Uterus (tissue), 4 donors: ENCODE measurements around the gene TUBG2. TPM values are rescaled to one million over a fixed set of nuclear protein-coding genes. Genes with fewer than 3 reads are reported as not detected.

ENCODE experiments used
- DNase-seq, 2 donors: peaks; one replicate each; pipeline ENCODE4 v3.0.0-alpha.2; 2019 to 2020
- H3K27ac ChIP-seq, 2 donors: fragments of 200-600 bp; sonication (generic); 1 replicate in 1 of 2; 2 replicates in 1 of 2; pipeline ENCODE4 v1.5.1; 2016 to 2018
- H3K27me3 ChIP-seq, 2 donors: fragments of 200-600 bp; sonication (generic); one replicate each; pipeline ENCODE4 v1.5.1; 2018 to 2019; ENCODE audit warnings: control low read depth in 1 of 2
- H3K36me3 ChIP-seq, 2 donors: fragments of 200-600 bp; sonication (generic); one replicate each; pipeline ENCODE4 v1.5.1; 2019; ENCODE audit warnings: control low read depth in 1 of 2
- H3K4me1 ChIP-seq, 2 donors: fragments of 200-600 bp; sonication (generic); one replicate each; pipeline ENCODE4 v1.5.1; 2018 to 2019; ENCODE audit warnings: control low read depth in 1 of 2
- H3K4me3 ChIP-seq, 2 donors: fragments of 200-600 bp; sonication (generic); 1 replicate in 1 of 2; 2 replicates in 1 of 2; pipeline ENCODE4 v1.5.1; 2018 to 2019; ENCODE audit warnings: mild to moderate bottlenecking in 1 of 2
- H3K9me3 ChIP-seq, 2 donors: fragments of 200-600 bp; sonication (generic); one replicate each; pipeline ENCODE4 v1.5.1; 2019; ENCODE audit warnings: control low read depth in 1 of 2
- POLR2A ChIP-seq, 2 donors: fragments of 450-650 bp; IDR thresholded peaks; one replicate each; pipeline ENCODE4 v1.6.1; 2016; ENCODE audit warnings: antibody characterized with exemption in 2 of 2, mild to moderate bottlenecking in 1 of 2, moderate library complexity in 1 of 2
- intact Hi-C: fragments of 100-400 bp; cut with DNase I; formaldehyde crosslinking; loops from one replicate; pipeline ENCODE4 v1.15.1; 2023; ENCODE audit warnings: low total_unique reads
- microRNA-seq: library from miRNA; unstranded; fragments of <30 nt; microRNA quantifications from one replicate; pipeline ENCODE4, GENCODE V29; 2016; ENCODE audit warnings: borderline microRNAs expressed, borderline replicate concordance
- small RNA-seq: library from RNA; depleted of rRNA; stranded (forward); fragments of <200 nt; gene quantifications from one replicate; pipeline ENCODE3, GENCODE V24; 2016
- total RNA-seq, 4 donors: library from RNA; depleted of rRNA in 3 of 4; stranded (reverse); fragments of >200 nt in 3 of 4; gene quantifications; one replicate each; pipeline versions ENCODE4 v1.1.0 to v1.2.4, GENCODE V29; 2014 to 2023
- TF ChIP-seq, protein P1 (sequence below), 4 experiments: fragments of 200-600 bp in 2 of 4; fragments of 450-650 bp in 2 of 4; sonication (generic) in 2 of 4; IDR thresholded peaks; one replicate each; pipeline ENCODE4 v1.5.1; 2016 to 2019; ENCODE audit warnings: antibody characterized with exemption in 4 of 4, mild to moderate bottlenecking in 2 of 4, moderate library complexity in 1 of 4
- donor health status: DM: yes; HTN: yes; CAD: no.

TUBG2 gene
- total RNA-seq, 4 donors from 2014 or later, result 9.7 to 60.7 (median 27.6) TPM

GRCh38 chr17:42704490-42704836 lies 45.4 kb downstream of the TUBG2 start:
- no peak for DNase-seq
- H3K4me1 ChIP-seq, result peaks cover 0 to 4% of the 10 kb centered on the region in 2 donors
- no peak overlapping the region for H3K27ac ChIP-seq
- H3K36me3 ChIP-seq, result no peaks in the 10 kb centered on the region
- no peaks in the 10 kb centered on the region for H3K9me3 ChIP-seq
- H3K27me3 ChIP-seq, result no peaks in the 10 kb centered on the region
- no peak overlapping the region for H3K4me3 ChIP-seq
- TF ChIP-seq POLR2A (IDR thresholded peaks at IDR 0.05), result no peak
- intact Hi-C loops, result no loop called here

DNA sequence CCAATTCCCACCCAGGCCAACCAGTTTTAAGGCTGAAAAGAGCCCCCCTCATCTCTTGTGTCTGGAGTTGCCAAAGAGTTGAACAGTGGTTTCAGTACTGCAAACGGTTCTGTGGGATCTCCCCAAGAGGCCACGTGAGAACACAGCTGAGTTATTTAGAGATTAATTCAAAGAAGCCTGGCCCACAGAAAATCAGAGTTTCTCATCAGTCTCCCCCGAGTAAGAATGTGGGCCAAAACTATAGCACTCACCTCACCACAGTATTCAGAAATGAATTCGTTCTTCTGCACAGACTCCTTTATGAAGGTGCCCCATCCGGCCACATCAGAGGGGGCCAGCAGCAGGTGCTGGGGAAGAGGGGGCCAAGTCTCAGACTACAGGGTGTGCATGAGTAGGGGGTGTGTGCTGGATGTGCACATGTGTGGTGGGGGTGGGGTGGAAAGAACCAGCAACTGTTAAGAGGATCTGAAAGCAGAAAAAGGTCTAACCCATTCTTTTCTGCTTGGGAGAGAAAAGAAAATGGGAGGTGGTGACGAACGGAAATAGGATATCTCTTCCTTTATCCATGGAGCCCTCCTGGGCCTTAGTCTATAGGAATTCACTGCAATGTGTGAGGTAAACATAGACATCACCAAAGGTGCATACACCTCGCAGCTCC lies 45.9 kb downstream of the TUBG2 start:
- Histone ChIP-seq H3K4me3 (no peak overlapping the region), H3K27ac (no peak overlapping the region), H3K36me3 (no peaks in the 10 kb centered on the region), H3K4me1 (no peaks in the 10 kb centered on the region), H3K27me3 (no peaks in the 10 kb centered on the region), H3K9me3 (no peaks in the 10 kb centered on the region)
- no peak for DNase-seq
- no peak for TF ChIP-seq POLR2A (IDR thresholded peaks at IDR 0.05)
- TF ChIP-seq, protein P1, sequence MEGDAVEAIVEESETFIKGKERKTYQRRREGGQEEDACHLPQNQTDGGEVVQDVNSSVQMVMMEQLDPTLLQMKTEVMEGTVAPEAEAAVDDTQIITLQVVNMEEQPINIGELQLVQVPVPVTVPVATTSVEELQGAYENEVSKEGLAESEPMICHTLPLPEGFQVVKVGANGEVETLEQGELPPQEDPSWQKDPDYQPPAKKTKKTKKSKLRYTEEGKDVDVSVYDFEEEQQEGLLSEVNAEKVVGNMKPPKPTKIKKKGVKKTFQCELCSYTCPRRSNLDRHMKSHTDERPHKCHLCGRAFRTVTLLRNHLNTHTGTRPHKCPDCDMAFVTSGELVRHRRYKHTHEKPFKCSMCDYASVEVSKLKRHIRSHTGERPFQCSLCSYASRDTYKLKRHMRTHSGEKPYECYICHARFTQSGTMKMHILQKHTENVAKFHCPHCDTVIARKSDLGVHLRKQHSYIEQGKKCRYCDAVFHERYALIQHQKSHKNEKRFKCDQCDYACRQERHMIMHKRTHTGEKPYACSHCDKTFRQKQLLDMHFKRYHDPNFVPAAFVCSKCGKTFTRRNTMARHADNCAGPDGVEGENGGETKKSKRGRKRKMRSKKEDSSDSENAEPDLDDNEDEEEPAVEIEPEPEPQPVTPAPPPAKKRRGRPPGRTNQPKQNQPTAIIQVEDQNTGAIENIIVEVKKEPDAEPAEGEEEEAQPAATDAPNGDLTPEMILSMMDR (IDR thresholded peaks at IDR 0.05), result no peak
- intact Hi-C loops, result no loop called here

GRCh38 chr17:42706732-42707131 lies 47.6 kb downstream of the TUBG2 start:
- Histone ChIP-seq H3K4me1 (no peaks in the 10 kb centered on the region), H3K36me3 (no peaks in the 10 kb centered on the region), H3K4me3 (no peak overlapping the region), H3K9me3 (no peaks in the 10 kb centered on the region), H3K27ac (no peak overlapping the region), H3K27me3 (no peaks in the 10 kb centered on the region)
- no peak for DNase-seq
- intact Hi-C loops, result no loop called here
- no peak for TF ChIP-seq POLR2A (IDR thresholded peaks at IDR 0.05)
- TF ChIP-seq, protein P1 (IDR thresholded peaks at IDR 0.05), result no peak

- Histone ChIP-seq H3K27ac (no peak overlapping the region), H3K36me3 (no peaks in the 10 kb centered on the region), H3K4me3 (no peak overlapping the region), H3K27me3 (no peaks in the 10 kb centered on the region), H3K4me1 (no peaks in the 10 kb centered on the region), H3K9me3 (no peaks in the 10 kb centered on the region)
- DNase-seq, result no peak
- intact Hi-C loops, result no loop called here
- no peak for TF ChIP-seq POLR2A (IDR thresholded peaks at IDR 0.05)
- TF ChIP-seq, protein P1 (IDR thresholded peaks at IDR 0.05), result no peak
Observed at GRCh38 chr17:42708588-42708987, 49.5 kb downstream of the TUBG2 start.

DNA sequence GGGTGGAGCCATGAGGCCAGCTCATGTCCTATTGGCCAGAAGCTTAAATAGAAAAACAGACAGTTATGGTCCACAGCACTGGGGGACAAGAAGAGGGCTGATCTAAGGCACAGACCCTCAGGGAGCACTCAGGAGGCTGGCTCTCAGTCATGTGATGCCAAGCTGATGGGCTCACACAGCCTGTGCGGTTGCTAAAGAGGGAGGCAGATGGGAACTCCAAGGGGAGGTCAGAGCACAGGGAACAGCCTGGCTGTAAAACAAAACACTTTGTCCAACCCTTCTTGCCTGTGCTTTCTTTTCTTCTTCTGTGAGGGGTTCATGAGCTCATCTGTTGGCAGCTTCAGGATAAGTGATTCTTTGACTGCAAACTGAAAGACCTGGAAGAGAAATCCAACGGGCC lies 50.5 kb downstream of the TUBG2 start:
- H3K36me3 ChIP-seq, result no peaks in the 10 kb centered on the region
- no peaks in the 10 kb centered on the region for H3K4me1 ChIP-seq
- intact Hi-C loops, result no loop called here
- DNase-seq, result no peak
- no peak for TF ChIP-seq POLR2A (IDR thresholded peaks at IDR 0.05)
- TF ChIP-seq, protein P1 (IDR thresholded peaks at IDR 0.05), result no peak
- H3K9me3 ChIP-seq, result no peaks in the 10 kb centered on the region
- no peak overlapping the region for H3K27ac ChIP-seq
- no peak overlapping the region for H3K4me3 ChIP-seq
- H3K27me3 ChIP-seq, result no peaks in the 10 kb centered on the region

Small RNAs within 50 kb of the gene (microRNA-seq; reads per million reads assigned to microRNA genes)
- 2.5 reads per million for gene MIR6780A

Small RNAs within 50 kb of the gene (small RNA-seq; reads per million reads assigned to genes)
- gene MIR6780A, result not detected

Other genes with a start within 250 kb of the TUBG2 start
- gene CAVIN1, start 236.0 kb upstream of the TUBG2 start, total RNA-seq, result 100 to 1,000 TPM; 204 to 520 (median 372) TPM
- 100 to 1,000 TPM in 1 of 4 donors, 10 to 100 TPM in 3; 29.5 to 111 (median 64.5) TPM for gene ATP6V0A1, start 200.4 kb upstream of the TUBG2 start, total RNA-seq
- 10 to 100 TPM in 3 of 4 donors, 1 to 10 TPM in 1; 8.7 to 33.5 (median 25.6) TPM for gene NAGLU, start 123.0 kb upstream of the TUBG2 start, total RNA-seq
- gene HSD17B1, start 106.4 kb upstream of the TUBG2 start, total RNA-seq, result 1 to 10 TPM in 1 of 4 donors, under 1 TPM in 1, not detected in 2; 0.35 to 3.1 TPM
- gene COASY, start 97.1 kb upstream of the TUBG2 start, total RNA-seq, result 10 to 100 TPM in 3 of 4 donors, 1 to 10 TPM in 1; 2.6 to 42.6 (median 16.1) TPM
- 10 to 100 TPM in 3 of 4 donors, 1 to 10 TPM in 1; 6.9 to 50.0 (median 35.1) TPM for gene MLX, start 92.2 kb upstream of the TUBG2 start, total RNA-seq
- gene PSMC3IP, start 81.6 kb upstream of the TUBG2 start, total RNA-seq, result 10 to 100 TPM in 1 of 4 donors, 1 to 10 TPM in 3; 2.8 to 16.5 (median 5.0) TPM
- gene RETREG3, start 49.9 kb upstream of the TUBG2 start, total RNA-seq, result 10 to 100 TPM; 12.6 to 72.7 (median 46.3) TPM
- gene TUBG1, start 49.6 kb upstream of the TUBG2 start, total RNA-seq, result 10 to 100 TPM in 3 of 4 donors, 1 to 10 TPM in 1; 7.9 to 39.4 (median 23.9) TPM
- 100 to 1,000 TPM in 1 of 4 donors, 10 to 100 TPM in 1, 1 to 10 TPM in 2; 2.9 to 102 (median 19.2) TPM for gene PLEKHH3, start 17.7 kb downstream of the TUBG2 start, total RNA-seq
- 10 to 100 TPM in 1 of 4 donors, 1 to 10 TPM in 1, under 1 TPM in 2; 0.26 to 17.9 (median 1.6) TPM for gene CCR10, start 22.6 kb downstream of the TUBG2 start, total RNA-seq
- gene CNTNAP1, start 23.2 kb downstream of the TUBG2 start, total RNA-seq, result 10 to 100 TPM in 3 of 4 donors, 1 to 10 TPM in 1; 1.5 to 61.5 (median 26.5) TPM
- 10 to 100 TPM; 31.5 to 89.5 (median 44.5) TPM for gene EZH1, start 85.8 kb downstream of the TUBG2 start, total RNA-seq
- 10 to 100 TPM; 13.7 to 52.2 (median 29.2) TPM for gene RAMP2, start 101.9 kb downstream of the TUBG2 start, total RNA-seq
- gene VPS25, start 114.2 kb downstream of the TUBG2 start, total RNA-seq, result 10 to 100 TPM; 36.8 to 70.7 (median 51.7) TPM
- 1 to 10 TPM in 1 of 4 donors, under 1 TPM in 2, not detected in 1; under 0.01 to 1.7 (median 0.34) TPM for gene WNK4, start 121.3 kb downstream of the TUBG2 start, total RNA-seq
- gene COA3, start 139.4 kb downstream of the TUBG2 start, total RNA-seq, result 100 to 1,000 TPM in 1 of 4 donors, 10 to 100 TPM in 3; 40.9 to 100 (median 51.8) TPM
- gene CNTD1, start 139.6 kb downstream of the TUBG2 start, total RNA-seq, result 1 to 10 TPM in 1 of 4 donors, under 1 TPM in 1, not detected in 2; 0.69 to 1.2 TPM
- gene BECN1, start 165.0 kb downstream of the TUBG2 start, total RNA-seq, result 100 to 1,000 TPM in 1 of 4 donors, 10 to 100 TPM in 3; 42.6 to 108 (median 72.6) TPM
- 10 to 100 TPM in 3 of 4 donors, 1 to 10 TPM in 1; 9.7 to 74.3 (median 46.0) TPM for gene PSME3, start 174.1 kb downstream of the TUBG2 start, total RNA-seq
- 1 to 10 TPM in 3 of 4 donors, not detected in 1; 1.3 to 5.3 (median 3.0) TPM for gene AOC2, start 185.3 kb downstream of the TUBG2 start, total RNA-seq
- 10 to 100 TPM; 11.8 to 86.2 (median 15.5) TPM for gene AOC3, start 191.9 kb downstream of the TUBG2 start, total RNA-seq
- gene G6PC1, start 241.5 kb downstream of the TUBG2 start, total RNA-seq, result not detected